Nucleus accumbens (tissue), 56 donors: ENCODE data around the gene KCNC4.
A peak's percentile ranks its signal among the peaks of the same experiment; 100 is the strongest.

Experiments
- DNase-seq, 56 donors: peaks; one replicate each; lab custom pipeline; 2025; lab: John Stamatoyannopoulos, UW

The KCNC4 gene

DNA sequence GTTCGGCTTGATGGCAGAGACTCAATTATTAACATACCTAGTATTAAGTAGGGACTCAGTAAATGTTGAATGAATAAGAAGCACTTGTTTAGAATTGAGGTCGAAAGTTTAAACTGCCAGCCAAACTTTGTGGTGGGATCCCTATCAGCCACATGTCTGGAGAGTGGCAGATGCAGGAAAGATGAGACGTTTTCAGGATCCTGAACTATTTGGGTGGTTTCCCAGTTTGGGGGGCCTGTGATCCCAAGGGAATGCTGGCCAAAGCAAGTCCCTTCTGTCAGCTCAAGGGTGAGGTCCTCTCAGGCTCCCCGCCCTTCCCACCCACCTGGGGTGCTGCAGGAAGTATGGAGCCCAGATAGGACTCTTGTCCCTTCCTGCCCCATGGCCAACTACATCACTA, 38.6 kb downstream of the KCNC4 start:
- no peak for DNase-seq

DNA sequence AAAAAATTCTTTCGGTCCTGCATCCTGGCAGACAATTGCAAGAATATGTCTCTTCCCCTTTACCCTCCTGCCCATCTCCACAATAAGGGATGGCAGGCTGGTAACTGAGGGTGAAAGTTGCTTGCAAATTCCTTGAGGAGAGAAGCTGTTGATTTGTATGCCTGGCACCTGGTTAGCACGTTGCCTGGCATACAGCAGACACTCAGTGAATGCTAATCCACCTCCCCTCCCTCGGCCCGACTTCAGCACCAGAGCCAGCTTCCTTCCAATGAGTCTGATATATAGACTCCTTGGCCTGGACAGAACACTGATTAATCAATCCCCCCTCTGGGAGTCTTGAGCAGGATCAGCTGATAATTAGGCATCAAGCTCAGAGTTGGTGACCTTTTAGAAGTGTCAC, 39.1 kb downstream of the KCNC4 start:
- DNase-seq = peak in 6 of 56 donors; percentile 12 to 29 (median 15)

DNA sequence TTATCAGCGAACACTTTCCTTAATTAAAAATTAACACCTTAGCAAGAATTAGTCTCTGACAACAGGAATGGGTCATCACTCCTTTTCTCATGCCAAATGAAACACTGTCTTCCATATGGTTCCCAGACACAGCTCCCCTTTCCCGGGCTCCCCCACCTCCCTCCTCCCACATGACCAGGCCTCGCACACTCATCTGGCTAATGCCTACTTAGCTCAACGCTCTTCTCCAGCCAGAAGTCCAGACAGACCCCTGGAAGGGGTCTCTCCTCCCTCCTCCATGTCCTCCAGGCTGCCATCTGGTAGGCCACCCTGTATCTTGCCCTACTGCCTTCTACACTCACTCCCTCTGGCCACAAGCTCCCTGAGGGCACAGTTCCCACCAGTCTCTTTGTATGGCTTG, 39.9 kb downstream of the KCNC4 start:
- no peak for DNase-seq

DNA sequence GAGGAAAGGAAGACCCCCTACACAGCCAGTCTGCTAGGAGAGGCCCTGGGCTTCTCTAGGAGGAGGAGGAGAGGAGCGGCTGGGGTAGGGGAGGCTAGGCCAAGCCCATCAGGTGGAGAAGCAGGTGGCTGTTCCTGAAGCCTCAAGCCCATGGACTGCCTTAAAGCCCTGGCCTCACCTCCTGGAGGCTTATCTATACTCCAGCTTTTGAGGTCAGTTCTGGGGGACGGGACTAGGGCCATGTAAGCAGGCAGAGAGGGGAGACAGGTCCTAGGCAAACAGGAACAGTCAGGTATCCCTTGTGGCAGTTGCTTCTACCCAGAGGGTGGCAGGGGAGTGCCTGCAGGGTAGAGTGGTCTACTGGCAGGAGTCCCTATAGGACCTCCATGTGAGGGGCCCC, 40.6 kb downstream of the KCNC4 start:
- DNase-seq = no peak

DNA sequence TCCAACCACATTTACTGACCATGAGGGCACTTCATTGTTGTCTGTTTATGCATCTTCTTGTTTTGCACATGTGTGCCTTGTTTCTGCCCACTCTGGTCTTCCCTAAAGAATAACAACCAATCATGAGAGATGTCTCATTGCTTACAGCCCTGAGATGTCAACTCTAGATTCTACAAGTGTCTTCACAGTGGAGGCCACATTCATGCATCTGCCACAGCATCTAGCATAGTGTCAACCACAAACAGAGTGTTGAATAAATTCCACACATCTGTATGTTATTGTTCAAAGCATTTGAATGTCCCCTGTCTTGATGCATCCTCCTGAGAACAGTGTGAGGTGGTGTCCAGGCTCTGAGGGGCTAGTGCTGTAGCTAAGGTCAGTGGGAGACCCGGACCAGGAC, 43.1 kb downstream of the KCNC4 start:
- no peak for DNase-seq

DNA sequence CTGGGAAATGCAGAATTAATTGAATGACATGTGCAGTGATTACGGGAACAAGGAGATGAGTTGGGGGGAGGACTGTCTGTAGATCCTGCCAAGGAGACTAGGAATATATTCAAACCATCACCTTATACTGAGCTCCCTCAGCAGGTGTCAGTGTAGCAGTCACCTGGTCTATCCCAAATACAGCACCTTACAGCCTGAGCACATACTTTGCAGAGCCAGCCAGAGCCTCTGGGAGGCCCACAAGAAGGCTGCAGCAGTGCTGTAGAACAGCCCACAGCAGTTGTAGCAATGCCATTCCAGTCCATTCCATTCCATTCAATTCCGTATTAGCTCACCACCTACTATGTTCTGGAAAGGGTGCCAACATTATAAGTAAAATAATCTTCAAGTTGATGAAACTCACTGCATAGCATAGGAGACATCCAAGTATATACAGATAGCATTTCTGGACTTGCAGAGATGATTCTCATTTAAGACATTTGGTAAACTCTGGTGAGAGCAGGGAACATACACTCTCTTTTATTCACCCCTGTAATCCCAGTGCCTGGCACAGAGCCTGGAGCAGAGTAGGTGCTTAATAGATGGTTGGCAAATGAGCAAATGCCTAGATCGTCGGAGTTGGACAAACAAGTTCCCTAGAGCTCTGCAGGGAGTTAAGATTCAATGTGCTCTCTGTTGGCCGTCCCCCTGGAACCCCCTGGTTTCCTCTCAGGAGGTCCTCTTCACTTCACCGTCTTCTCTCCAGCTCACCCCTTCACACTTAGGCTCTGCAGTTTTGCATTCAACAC, 44.7 kb downstream of the KCNC4 start:
- peak in 1 of 56 donors; percentile 11 for DNase-seq

DNA sequence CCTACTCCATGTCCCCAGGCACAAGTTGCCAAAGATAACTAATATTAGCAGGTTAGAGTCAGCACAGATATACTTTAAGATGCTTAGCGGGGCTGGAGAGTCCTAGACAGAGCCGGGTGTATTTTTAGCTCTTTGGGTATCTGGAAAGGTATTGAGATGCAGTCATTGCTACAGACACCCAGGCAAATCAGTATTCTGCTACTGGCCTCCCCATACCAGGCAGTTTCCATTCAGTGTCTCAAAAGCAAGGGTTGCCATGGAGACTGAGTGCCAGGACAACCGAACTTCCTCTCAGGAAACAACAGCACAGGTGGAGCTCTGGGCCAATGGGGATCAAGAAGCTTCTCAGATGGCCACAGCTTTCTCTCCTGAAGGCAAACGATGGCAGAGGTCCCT, 45.3 kb downstream of the KCNC4 start:
- peak in 28 of 56 donors; percentile 6 to 71 (median 32) for DNase-seq

DNA sequence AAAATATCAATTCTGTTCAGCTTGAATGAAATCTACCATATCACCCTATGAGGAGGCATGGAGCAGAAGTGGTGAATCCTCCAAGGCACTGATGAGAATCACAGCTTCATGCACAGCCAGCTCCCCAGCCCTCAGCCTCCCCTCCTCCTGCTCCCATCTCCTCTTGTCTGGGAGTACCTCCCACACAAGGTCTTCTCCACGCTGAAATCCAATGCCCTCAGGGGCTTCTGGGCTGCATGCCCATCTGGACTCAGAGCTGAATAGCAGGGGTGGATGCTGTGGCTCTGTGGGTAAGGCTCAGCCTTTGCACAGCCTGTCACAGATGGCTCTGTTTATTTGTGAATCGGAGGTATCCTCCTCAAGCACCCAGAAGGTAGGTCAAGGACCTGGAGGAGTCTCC, 48.6 kb downstream of the KCNC4 start:
- DNase-seq = no peak

DNA sequence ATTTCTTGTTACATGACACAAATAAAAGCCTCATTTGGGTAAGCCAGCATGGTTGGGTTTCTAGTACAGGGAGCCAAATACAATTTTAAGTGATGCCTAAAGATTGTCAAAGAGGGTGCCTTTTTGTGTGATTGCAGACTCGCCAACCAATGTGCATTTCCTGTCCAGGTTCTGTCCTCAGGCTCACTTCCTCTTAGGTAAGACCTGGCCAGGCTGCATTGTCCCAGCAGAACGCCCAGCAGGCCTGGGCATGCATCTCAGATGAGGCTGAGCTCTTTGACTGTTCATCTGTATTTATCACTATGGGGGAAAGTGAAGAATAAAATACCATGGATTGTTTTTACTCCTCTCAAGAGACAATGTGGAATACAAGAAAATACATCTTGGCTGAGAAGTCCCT, 49.7 kb downstream of the KCNC4 start:
- DNase-seq = no peak
